HUDEP-2 (cell line): ENCODE measurements around the gene HSDL2.
"Not testable (repeated sequence)": the region's sequence is repeated elsewhere in the genome, so short reads cannot be mapped to it uniquely, and the experiment has no call there.

Source experiments
- DNase-seq, 76 experiments: peaks; one replicate each; lab custom pipeline; 2025; ENCODE audit not compliant: unreplicated experiment in 76 of 76; lab: John Stamatoyannopoulos, UW

HSDL2 gene

DNA sequence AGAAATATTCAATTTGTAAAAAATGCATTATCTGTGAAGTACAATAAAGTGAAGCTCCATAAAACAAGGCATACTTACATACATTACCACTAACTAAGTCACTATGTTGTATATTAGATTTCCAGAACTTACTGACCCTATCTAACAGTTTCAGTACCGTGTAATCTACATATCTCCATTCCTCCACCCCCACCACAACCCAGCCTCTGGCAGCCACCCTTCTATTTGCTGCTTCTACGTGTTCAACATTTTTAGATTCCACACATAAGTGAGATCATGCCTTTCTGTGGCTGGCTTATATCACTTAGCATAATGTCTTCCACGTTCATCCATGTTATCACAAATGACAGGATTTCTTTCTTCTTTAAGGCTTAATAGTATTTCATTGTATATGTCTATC, 15.1 kb upstream of the HSDL2 start:
- DNase-seq = peak in 12 of 76 experiments; percentile 2 to 32 (median 18)

DNA sequence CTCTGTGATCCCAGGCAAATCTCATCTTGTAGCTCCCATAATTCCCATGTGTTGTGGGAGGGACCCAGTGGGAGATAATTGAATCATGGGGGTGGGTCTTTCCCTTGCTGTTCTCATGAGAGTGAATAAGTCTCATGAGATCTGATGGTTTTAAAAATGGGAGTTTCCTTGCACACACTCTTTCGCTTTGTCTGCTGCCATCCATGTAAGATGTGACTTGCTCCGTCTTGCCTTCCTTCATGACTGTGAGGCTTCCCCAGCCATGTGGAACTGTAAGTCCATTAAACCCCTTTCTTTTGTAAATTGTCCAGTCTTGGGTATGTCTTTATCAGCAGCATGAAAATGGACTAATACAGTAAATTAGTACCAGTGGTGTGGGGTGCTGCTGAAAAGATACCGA, 14.7 kb upstream of the HSDL2 start:
- DNase-seq = not testable (repeated sequence)

DNA sequence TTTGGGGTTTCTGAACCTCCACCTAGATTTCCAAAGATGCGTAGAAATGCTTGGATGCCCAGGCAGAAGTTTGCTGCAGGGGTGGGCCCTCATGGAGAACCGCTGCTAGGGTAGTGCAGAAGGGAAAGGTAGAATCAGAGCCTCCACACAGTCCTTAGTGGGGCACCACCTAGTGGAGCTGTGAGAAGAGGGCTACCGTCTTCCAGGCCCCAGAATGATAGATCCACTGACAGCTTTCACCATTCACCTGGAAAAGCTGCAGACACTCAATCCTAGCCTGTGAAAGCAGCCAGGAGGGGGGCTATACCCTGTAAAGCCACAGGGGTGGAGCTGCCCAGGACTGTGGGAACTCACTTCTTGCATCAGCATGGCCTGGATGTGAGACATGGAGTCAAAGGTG, 13.3 kb upstream of the HSDL2 start:
- DNase-seq = peak in 2 of 76 experiments; percentile 4 to 7

DNA sequence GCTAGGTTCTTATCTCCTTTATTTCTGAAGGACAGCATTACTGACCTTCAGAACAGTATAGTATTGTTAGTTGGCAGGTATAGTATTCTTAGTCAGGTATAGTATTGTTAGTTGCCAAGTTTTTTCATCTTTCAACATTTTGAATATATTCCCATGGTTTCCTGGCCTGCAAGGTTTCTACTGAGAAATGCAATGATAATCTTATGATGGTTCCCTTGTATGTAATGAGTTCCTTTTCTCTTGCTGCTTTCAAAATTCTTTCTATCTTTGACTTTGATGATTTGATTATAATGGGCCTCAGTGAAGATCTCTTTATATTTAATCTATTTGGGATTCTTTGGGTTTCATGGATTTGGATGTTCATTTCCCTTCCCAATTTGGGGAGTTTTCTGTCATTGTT, 12.4 kb upstream of the HSDL2 start:
- DNase-seq = no peak

DNA sequence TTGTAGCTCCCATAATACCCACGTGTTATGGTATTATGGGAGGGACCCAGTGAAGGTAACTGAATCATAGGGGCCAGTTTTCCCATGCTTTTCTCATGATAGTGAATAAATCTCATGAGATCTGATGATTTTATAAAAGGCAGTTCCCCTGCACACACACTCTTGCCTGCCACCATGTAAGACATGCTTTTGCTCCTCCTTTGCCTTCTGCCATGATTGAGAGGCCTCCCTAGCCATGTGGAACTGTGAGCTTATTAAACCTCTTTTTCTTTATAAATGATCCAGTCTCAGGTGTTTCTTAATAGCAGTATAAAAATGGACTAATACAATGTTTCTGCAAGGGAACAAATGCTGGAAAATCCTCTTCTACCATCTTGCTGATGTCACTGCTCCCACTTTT, 10.1 kb upstream of the HSDL2 start:
- no peak for DNase-seq

DNA sequence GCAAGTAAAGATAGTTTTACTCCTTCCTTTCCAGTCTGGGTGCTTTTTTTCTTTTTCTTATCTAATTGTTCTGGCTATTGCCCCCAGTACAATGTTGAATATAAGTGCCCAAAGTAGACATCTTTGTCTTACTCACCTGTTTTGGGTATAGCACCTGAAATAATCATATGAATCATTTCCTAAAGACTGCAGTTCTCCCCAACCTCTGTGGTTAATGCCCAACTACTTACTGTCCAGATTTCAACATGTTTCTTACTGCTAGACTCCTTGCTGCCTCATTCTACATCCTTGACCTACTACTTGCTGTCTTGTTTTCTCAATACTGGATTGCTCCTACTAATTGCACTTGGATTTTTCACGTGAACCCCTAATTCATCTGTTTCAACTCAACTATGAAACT, 8.8 kb upstream of the HSDL2 start:
- DNase-seq = no peak

DNA sequence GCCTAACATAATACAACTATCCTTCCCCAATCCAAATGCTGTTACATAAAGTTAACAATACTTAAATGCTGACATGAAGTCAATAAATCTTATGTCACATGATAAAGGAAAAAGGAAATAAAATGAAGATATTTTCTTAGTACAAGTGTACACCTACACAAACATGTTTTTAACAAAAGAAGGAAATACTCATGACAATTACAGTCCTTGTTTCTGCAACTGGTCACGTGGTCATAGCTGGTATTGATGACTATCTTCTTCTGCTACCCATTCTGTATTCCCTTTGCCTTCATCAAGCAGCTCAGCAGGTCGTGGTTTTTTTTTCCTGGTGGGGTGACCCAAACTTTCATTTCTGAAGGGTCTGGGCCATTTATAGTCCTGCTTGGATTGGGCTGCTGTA, 6.2 kb upstream of the HSDL2 start:
- not testable (repeated sequence) for DNase-seq

DNA sequence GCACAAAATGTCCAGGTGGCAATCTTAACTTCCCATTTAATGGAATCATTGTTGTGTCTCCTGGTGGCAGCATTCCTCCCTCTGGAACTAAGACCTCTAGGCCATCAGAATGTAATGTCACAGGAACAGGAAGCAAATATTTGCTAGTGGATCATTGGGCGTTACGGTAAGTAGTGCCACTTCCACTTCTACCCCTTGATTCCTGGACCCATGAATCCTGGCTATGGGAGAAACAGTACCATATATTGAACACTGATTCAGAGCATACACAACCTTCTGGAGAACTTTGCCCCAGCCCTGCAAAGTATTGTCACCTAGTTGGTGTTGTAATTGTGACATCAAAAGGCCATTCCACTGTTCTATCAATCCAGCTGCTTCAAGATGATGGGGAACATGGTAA, 5.7 kb upstream of the HSDL2 start:
- DNase-seq = not testable (repeated sequence)

DNA sequence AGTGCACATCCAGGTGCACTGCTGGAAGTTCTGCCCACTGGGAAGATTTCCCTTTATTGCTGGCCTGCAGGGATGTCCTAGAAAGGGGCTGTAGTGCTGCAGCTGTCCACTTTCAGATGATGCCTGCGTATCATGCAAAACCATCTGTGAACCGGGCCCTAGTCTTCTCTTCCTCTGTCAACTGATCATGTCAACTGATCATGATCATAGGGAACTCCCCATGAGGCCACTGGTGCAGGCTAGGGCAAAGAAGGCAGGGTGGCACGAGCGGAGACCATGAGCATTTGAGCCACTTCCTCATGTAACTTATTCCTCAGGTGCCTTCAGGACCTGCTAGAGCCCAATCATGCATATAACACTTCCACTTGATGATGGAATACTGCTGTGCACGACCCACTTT, 4.5 kb upstream of the HSDL2 start:
- peak in 1 of 76 experiments; percentile 1 for DNase-seq

DNA sequence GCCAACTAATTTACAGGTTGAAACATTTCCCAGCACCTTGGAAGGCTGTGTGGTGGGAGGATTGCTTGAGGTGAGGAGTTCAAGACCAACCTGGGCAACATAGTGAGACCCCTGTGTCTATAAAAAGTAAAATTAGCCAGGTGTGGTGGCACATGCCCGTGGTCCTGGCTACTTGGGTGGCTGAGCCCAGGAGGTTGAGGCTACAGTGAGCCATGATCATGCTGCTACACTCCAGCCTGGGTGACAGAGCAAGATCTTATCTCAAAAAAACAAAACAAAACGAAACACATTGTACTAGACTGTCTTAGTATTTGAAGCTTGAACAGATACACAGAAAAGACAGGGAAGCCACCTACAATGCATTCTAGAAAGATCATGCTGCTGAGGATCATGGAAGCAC, 2.8 kb upstream of the HSDL2 start:
- peak in 34 of 76 experiments; percentile 0 to 68 (median 16) for DNase-seq

DNA sequence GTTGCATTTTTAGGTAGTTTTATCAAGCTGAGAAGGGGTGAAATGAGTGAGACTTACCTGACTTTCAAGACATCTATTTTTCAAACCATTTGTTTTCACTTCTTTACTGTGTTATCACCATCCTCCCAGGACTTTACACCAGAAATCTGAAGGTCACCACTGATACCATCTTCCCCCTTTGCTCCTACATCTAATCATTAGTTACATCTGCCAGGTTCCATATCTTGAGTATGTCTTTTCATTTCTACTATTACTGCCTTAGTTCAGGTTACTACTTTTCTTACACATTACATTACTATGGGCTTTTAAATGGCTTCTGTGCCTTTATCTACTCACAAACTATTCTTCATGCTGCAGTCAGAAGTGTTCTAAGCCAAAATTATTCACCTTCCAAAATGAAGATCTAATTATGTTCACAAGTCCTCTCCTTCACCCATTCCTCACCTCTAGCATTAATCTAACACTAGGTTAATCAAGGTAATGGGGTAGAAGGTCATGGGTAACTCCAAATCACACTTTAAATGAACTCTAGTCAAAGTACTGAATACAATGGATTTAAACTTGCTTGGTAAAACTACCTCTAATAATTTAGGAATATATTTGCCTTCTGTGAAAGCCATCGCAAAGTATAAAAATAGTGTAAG, 2.1 kb upstream of the HSDL2 start:
- DNase-seq = no peak

DNA sequence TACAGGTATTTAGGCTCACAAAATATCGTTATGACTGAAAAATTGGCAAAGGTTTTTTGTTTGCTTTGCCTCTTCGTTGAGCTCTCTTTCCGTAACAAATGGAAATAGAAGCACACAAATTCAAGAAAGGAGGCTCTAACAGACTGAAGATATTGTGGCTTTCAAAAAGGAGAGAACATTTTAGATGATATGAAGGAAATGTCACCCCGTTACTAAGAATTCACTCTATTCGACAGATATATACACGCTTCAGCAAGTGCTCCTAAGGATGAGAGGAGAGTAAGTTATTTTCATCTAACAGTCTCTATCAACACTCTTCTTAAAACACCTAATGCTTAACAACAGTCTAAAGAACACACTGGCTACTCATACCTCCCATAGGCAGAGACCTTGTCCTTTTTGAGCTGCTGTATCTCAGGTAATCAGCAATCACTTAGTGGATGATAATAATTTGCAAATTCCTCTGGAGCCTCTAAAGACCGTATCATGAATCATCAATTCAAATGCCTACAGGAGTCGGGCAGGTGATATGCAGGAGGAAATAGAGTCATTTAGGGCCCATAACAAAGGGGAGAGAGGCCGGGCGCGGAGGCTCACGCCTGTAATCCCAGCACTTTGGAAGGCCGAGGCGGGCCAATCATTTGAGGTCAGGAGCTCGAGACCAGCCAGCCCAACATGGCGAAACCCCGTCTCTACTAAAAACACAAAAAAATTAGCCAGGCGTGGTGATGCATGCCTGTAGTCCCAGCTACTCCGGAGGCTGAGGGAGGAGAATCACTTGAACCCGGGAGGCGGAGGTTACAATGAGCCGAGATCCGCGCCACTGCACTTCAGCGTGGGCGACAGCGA, 1.4 kb upstream of the HSDL2 start:
- peak in 1 of 76 experiments; percentile 4 for DNase-seq

DNA sequence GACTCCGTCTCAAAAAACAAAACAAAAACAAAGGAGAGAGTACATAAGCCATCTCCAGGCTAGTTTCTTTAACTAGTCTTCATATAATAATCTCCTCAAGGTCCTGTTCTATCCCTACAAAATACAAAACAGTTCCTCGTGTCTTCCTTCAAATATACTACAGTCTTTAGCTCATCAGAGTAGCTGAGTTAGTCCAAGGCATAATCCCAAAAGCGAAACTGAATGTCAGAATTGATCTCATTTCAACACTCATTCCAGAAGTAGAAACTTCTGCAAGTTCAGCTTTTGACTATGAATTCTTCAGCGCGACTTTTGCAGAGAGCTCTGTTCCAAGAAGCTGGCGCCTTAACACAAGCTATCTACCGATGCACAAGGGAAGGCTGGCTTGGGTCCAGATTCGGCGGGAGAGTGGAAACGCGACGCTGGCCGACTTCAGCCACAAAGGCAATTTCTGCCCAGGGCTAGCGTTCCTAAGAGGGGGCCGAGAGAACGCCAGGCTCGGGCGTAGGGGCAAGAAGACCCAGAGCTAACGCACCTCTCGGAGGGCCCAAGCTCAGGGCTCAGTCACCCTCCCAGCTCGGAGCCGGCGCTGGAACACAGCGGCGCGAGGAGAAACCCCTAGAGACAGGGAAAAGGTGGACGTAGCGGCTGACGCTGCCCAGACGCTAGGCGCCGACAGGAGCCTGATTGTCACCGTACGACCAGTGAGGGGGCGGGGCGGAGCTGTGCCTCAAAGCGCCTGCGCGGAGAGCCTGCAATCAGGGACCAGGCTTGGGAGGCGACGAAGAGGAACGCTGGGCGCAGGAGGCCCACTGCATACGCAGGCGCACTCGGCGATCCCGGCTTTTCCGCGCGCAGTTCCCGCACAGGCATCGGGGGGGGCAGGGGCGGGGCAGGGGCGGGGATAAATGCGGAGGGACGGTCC, 469 bp upstream of the HSDL2 start:
- DNase-seq = peak; percentile 72 to 99 (median 98)

DNA sequence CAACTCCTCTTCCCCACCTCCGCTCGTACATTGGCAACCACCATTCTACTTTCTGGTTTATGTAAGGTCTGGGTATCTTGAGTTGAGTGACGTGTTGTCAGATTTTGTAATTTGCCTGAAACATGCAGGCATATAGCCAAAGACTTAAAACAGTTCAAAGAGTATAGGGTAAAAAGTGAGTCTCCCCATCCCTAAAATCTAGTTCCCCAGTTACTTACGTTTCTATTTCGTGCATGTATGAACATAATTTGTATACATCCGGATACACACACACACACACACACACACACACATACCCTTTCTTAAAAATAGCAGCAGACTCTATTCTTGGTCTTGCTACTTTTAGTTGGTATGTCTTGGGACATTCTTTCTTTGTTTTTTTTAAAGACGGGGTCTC, 915 bp downstream of the HSDL2 start:
- peak in 3 of 76 experiments; percentile 5 to 15 (median 8) for DNase-seq

DNA sequence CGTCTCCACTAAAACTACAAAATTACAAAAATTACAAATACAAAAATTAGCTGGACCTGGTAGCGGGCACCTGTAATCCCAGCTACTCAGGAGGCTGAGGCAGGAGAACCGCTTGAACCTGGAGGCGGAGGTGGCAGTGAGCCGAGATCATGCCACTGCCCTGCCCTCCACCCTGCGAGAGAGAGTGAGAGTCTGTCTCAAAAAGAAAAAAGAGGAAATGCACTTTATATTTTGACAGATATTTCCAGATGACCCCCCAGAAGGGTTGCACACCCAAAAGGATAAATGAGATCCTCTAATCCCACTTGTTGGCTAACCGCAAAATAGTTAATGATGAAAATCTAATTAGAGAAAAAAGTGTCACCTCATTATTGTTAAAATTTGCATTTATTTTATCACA, 2.2 kb downstream of the HSDL2 start:
- no peak for DNase-seq

DNA sequence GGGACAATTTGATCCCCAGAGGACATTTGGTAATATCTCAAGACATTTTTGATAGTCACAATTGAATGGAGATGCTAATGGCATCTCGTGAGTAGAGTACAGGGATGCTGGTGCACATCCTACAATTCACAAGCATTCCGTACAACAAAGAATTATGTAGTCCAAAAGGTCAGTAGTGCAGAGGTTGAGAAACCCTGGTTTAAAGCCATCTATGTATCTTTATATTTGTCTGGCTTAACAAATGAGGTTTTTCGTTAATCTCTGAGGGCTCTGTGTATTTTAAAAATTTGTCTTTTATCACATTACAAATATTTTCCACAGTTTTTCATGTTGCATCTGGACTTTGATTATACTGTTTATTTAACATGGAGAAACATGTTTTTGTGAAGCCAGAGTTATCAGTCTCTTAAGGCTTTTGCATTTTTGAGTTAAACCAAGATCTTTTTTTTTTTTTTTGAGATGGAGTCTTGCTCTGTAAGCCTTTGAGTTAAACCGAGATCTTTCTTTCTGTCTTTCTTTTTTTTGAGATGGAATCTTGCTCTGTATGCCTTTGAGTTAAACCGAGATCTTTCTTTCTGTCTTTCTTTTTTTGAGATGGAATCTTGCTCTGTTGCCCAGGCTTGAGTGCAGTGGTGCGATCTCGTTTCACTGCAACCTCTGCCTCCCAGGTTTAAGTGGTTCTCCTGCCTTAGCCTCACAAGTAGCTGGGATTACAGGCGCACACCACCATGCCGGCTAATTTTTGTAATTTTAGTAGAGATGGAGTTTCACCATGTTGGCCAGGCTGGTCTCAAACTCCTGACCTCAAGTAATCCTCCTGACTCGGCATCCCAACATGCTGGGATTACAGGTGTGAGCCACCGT, 2.8 kb downstream of the HSDL2 start:
- DNase-seq = no peak

DNA sequence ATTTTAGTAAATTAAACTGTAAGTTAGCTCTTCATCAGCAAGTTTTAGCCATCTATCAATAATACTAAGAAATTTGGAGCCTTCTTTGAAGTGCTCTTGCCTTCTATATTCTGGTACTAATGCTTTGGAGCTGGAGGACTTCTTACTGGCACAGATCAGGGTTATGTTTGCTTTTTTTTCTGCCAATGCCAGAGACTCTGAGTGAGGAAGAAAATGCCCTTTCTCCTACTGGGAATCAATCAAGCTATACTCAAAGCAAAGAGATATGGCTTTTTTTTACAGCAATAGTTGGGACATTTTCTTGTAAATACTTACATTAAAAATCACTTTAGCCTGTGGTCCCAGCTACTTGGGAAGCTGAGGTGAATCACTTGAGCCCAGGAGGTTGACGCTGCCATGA, 4.3 kb downstream of the HSDL2 start:
- no peak for DNase-seq

DNA sequence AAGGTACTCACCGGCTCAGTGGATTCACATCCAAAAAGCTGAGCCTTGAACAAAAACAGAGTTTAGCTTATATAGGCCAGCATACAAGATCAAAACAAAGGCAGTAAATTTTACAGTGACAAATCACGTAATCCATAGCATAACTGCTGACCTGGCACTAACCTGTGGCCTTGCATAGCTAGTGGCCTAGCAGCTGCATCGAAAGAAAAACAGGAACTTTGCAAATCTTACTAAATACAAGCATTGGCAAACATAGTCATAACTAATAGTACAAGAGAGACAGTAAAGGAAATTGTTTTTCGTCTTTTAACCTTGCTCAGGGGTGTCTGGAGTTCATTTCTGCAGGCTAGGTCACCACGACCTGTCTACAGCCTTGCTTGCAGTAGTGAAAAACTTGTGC, 4.8 kb downstream of the HSDL2 start:
- DNase-seq = no peak

DNA sequence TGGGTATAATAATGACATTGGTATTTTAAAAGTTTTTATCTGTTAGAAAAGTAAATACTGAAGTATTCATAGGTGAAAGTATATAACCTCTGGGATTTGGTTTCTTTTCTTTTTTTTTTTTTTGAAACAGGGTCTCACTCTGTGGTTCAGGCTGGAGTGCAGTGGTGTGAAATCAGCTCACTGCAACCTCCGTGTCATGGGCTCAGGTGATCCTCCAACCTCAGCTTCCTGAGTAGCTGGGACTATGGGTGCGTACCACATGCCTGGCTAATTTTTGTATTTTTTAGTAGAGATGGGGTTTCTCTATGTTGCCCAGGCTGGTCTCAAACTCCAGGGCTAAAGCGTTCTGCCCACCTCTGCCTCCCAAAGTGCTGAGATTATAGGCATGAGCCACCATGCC, 7.2 kb downstream of the HSDL2 start:
- DNase-seq = no peak

DNA sequence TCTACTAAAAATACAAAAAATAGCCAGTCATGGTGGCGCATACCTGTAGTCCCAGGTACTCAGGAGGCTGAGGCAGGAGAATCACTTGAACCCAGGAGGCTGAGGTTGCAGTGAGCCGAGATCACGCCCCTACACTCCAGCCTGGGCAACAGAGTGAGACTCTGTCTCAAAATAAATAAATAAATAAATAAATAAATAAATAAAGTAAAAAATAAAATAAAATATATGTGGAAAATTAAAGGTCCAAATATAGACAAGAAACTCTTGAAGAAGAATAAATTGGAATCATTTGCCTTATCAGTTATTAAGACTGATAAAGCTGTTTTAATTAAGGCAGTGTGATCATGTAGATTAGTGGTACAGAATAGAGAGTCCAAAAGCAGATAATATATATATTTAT, 10.0 kb downstream of the HSDL2 start:
- DNase-seq = not testable (repeated sequence)
